NCI-H128 (cell line): ENCODE data around the gene TBX4.
A peak's percentile ranks its signal among the peaks of the same experiment; 100 is the strongest.

ENCODE experiments used
- DNase-seq: peaks from one replicate; lab custom pipeline; 2025; ENCODE audit not compliant: unreplicated experiment; lab: John Stamatoyannopoulos, UW

Gene TBX4

GRCh38 chr17:61452301-61453290, at the start of gene TBX4:
TBX4 (plus strand) TSS chr17:61452422; CDS start chr17:61456491, 4,069 bp downstream.
- no peak for DNase-seq

GRCh38 chr17:61402978-61403800, 49.0 kb upstream of the TBX4 start:
- no peak for DNase-seq

- no peak for DNase-seq
Measured at GRCh38 chr17:61403801-61404662, 48.2 kb upstream of the TBX4 start.

GRCh38 chr17:61404663-61404912, 47.6 kb upstream of the TBX4 start:
- DNase-seq, result no peak

GRCh38 chr17:61404913-61405685, 47.1 kb upstream of the TBX4 start:
- DNase-seq, result no peak

GRCh38 chr17:61405686-61406536, 46.3 kb upstream of the TBX4 start:
- no peak for DNase-seq

GRCh38 chr17:61406537-61406845, 45.7 kb upstream of the TBX4 start:
- DNase-seq, result no peak

GRCh38 chr17:61406971-61407911, 45.0 kb upstream of the TBX4 start:
- no peak for DNase-seq

GRCh38 chr17:61408151-61409041, 43.8 kb upstream of the TBX4 start:
- no peak for DNase-seq

- DNase-seq, result no peak
Measured at GRCh38 chr17:61409301-61410112, 42.7 kb upstream of the TBX4 start.

- DNase-seq, result no peak
Measured at GRCh38 chr17:61410141-61411010, 41.8 kb upstream of the TBX4 start.

- DNase-seq, result no peak
Measured at GRCh38 chr17:61411011-61411260, 41.3 kb upstream of the TBX4 start.

GRCh38 chr17:61411261-61412142, 40.7 kb upstream of the TBX4 start:
- no peak for DNase-seq

- peak; percentile 50 for DNase-seq
Measured at GRCh38 chr17:61412143-61412859, 39.9 kb upstream of the TBX4 start.
